Cardiac fibroblast (primary cell): ENCODE results near the gene COQ3.

ENCODE experiments used
- DNase-seq, 2 donors: peaks; one replicate each; pipeline versions ENCODE4 v3.0.0 to v3.0.0-alpha.2; 2010; ENCODE audit warnings: low read depth in 2 of 2
- H3K4me3 ChIP-seq, 2 donors: replicated peaks in 1 of 2; 1 replicate in 1 of 2; 2 replicates in 1 of 2; pipeline ENCODE4 v1.5.1; 2011; ENCODE audit warnings: low read depth in 2 of 2, low read length in 2 of 2, mild to moderate bottlenecking in 2 of 2, moderate library complexity in 1 of 2
- TF ChIP-seq, protein P1 (sequence below): IDR thresholded peaks from one replicate; pipeline ENCODE4 v1.5.1; 2011; ENCODE audit warnings: low read depth, mild to moderate bottlenecking, low read length, inconsistent platforms

The COQ3 gene

DNA sequence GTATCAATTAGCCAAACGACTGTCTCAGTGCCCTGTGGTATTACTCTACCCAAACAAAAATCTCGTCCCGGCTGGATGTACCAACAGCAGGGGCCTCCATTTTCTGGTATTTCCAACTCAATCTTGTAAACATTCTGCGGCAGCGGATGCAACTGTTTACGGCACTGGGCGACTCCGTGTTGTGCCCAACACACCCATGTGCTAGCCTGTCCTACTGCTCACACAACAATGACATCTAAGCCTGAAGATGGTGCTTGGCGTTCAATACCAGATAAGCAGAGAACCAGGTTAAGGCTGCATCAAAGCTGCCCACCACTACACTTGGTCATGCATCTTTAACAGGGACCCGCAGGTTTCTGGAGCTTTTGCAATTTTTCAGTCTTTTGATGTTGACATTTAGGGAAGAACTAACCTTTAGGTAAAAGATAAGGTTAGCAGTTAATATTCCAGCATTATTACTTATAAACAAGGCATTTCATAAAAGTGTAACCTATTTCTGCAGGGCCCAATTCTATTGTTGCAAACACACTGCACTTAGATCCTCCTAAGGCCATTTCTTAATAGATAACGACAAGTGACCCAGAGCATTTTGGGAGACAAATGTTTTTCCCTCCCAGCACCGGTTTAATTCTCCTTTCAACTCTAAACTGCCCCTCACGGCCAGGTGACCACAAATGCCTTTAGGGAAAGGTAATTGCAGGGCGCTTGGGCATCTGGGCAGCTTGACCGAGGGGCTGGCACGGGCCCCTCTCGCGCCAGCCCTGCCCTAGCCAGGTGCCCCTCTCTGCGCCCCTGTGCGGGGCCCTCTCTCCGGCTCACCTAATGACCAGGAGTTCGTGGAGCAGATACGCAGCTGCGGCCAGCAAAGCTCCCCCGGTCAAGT, 45.5 kb downstream of the COQ3 start:
- TF ChIP-seq, protein P1, sequence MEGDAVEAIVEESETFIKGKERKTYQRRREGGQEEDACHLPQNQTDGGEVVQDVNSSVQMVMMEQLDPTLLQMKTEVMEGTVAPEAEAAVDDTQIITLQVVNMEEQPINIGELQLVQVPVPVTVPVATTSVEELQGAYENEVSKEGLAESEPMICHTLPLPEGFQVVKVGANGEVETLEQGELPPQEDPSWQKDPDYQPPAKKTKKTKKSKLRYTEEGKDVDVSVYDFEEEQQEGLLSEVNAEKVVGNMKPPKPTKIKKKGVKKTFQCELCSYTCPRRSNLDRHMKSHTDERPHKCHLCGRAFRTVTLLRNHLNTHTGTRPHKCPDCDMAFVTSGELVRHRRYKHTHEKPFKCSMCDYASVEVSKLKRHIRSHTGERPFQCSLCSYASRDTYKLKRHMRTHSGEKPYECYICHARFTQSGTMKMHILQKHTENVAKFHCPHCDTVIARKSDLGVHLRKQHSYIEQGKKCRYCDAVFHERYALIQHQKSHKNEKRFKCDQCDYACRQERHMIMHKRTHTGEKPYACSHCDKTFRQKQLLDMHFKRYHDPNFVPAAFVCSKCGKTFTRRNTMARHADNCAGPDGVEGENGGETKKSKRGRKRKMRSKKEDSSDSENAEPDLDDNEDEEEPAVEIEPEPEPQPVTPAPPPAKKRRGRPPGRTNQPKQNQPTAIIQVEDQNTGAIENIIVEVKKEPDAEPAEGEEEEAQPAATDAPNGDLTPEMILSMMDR: no peak
- no peak for DNase-seq
- peak overlapping the region; percentile 43 to 61 for H3K4me3 ChIP-seq

DNA sequence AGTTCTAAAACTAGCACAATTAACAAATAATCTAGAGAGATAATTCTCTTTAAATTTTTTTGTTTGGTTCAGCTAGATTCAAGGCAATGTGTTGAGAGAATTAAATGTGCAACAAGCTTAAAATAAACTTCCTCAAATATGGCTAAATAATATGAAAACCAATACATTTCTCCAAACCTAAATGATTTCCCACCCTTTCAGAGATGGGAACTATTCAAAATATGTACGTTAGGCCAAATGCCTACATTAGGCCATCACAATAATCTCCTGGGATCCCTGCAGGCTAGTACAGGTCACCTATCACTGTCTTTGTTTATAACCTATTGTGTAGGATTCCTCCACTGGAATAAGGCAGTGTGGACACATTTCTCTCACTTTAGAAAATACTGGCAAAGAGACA, 46.2 kb downstream of the COQ3 start:
- TF ChIP-seq, protein P1: no peak

DNA sequence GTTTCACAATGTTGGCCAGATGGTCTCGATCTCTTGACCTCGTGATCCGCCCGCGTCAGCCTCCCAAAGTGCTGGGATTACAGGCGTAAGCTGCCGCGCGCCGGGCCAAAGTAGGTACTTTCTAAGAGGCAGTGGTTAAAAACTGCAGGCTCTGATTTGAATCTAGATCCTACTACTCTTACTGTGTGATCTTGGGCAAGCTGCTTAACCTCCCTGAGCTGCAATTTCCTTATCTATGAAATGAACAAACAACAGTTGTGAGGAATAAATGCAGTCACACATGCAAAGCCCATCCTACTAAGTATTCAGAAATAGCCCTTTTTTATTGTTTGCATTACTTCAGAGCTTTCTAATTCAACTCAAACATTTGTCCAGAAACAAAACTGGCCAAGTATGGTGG, 47.4 kb downstream of the COQ3 start:
- DNase-seq: no peak
- TF ChIP-seq, protein P1: no peak
- no peak overlapping the region for H3K4me3 ChIP-seq

More for the DNA sequence above, 46.2 kb downstream of the COQ3 start:
- no peak for DNase-seq
- no peak overlapping the region for H3K4me3 ChIP-seq

DNA sequence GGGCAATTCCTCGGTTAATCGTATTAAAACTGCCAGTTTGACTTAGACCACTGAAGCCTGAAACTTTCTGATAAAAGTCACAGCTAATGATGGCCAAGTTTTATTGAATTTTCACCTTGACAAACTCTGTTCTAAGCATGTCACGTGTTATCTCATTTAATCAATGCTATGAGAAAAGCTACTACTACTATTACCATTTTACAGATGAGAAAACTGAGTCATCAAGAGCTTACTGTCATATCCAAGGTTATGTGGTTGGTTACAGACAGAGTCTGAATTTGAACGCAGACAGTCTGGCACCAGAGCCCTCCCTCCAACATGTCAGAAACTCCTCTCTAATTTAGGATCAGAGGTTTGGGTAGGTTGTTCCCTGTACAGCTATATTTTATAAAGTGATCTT, 48.8 kb downstream of the COQ3 start:
- no peak overlapping the region for H3K4me3 ChIP-seq
- TF ChIP-seq, protein P1: no peak
- no peak for DNase-seq

DNA sequence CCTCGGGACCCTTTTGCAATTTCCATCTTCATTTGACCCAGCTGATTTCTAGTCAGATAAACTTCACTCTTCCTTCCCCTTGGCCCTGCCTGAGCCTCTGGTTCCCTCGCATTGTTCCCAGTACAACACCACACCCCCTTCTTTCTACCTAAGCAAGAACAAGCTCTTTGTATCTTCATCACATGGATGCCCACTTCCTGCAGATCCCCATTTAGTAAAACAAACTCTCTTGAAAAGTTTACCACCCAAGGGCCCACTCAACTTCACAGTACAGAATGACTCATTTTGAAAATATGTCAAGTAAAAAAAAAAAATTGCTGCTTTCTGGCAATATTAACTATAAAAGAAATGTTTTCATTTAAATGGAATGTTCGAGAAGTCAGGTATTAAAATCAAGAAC, 49.7 kb downstream of the COQ3 start:
- TF ChIP-seq, protein P1: no peak
- DNase-seq: peak; percentile 33 to 55
- no peak overlapping the region for H3K4me3 ChIP-seq

DNA sequence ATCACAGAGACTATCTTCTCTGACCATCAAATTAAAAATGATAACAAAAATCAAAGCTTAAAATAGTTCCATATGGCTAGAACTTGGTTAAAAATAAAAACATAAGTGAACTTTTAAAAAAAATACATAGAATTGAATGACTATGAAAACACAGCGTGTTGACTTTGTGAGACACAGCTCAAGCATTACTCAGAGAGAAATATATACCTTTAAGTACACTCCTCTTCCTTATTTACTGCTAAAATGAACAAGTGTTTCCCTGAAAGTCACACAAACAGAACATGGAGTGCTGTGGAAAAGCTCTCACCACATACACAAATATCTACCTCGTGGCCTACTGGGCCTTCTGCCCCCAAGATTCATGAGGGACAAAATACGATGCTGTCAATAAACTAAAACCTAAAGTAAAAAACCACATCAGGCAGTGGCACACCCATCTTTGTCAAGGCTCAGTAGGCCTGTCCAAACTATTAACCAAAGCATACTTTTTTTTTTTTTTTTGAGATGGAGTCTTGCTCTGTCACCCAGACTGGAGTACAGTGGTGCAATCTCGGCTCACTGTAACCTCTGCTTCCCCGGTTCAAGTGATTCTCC, 52.0 kb downstream of the COQ3 start:
- TF ChIP-seq, protein P1: no peak
- peak in 1 of 2 donors; percentile 16 for DNase-seq
- no peak overlapping the region for H3K4me3 ChIP-seq
